GM19463 (cell line): ENCODE measurements around the gene FMOD.
"Not testable (repeated sequence)": the region's sequence is repeated elsewhere in the genome, so short reads cannot be mapped to it uniquely, and the experiment has no call there.

Experiments
- ATAC-seq: cut with Tn5 transposase; IDR thresholded peaks from one replicate; pipeline ENCODE4 v1.9.1; 2021; ENCODE audit warnings: mild to moderate bottlenecking, moderate library complexity; ENCODE audit not compliant: unreplicated experiment

The FMOD gene

DNA sequence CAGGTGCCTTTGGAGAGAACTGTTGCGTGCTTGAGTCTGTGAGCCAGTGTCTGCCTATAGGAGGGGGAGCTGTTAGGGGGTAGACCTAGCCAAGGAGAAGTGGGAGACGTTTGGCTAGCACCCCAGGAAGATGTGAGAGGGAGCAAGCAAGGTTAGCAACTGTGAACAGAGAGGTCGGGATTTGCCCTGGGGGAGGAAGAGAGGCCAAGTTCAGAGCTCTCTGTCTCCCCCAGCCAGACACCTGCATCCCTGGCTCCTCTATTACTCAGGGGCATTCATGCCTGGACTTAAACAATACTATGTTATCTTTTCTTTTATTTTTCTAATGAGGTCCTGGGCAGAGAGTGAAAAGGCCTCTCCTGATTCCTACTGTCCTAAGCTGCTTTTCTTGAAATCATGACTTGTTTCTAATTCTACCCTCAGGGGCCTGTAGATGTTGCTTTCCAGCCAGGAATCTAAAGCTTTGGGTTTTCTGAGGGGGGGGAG is 43.2 kb downstream of the FMOD start:
- no peak for ATAC-seq

DNA sequence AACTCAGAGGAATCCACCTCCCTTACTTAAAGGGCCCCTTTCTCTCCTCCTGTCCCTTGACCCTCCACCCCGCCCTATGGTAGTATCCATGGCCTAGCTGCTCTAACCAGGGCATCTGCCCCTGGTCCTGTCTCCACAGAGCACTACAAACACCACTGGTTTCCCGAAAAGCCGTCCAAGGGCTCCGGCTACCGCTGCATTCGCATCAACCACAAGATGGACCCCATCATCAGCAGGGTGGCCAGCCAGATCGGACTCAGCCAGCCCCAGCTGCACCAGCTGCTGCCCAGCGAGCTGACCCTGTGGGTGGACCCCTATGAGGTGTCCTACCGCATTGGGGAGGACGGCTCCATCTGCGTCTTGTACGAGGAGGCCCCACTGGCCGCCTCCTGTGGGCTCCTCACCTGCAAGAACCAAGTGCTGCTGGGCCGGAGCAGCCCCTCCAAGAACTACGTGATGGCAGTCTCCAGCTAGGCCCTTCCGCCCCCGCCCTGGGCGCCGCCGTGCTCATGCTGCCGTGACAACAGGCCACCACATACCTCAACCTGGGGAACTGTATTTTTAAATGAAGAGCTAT is 43.9 kb downstream of the FMOD start:
- no peak for ATAC-seq

DNA sequence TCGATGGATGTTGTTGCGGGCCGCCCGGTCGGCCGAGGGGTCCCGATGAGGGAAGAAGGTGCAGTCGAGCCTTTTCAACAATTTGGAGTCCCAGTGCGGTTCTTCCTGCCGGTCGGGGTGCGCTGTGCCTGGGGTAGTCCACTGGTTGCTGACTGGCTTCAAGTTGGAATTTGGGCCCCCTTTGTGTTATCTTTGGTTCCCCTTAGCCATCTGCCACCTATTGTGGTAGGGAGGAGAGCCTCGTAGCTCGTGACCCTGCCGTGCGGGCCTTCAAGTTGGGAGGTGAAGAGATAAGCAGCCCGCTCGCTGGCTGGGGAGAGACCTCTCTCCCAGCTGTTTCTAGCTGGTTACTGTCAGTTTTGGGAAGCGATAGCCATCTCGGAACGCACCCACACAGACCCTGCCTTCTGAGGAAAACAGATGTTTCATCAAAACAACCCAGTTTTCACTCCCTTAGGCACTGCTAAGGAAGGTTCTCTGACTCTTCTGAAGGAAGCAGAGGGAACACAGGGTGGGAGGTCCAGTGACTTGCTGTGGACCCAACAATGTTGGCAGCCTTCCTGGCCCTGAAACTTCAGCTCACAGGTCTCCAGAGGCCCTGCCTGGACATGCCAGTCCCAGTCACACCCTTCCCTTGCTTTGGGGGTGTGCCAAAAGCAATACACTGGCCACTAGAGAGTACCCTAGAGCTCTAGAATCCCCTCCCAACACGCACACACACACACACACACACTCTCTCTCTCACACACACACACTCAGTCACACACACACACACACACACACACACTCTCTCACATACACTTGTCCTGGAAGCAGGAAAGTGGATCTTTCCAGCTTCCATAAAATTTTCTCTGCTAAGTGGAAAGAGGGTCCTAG is 44.6 kb downstream of the FMOD start:
- peak; percentile 22 for ATAC-seq

DNA sequence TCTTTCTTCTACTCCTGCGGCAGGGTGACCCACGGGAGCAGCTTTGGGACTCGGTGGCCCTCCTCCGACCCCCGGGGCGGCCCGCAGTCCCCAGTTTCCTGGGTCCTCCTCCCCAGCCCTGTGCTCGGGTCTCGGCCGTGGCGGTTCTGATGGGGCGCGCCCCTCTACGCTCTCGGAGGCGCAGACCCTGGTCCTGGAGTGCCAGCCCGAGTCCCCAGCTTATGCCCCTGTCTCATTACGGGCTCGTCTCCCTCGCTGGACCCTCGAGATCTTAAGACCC is 45.2 kb downstream of the FMOD start:
- peak; percentile 5 for ATAC-seq

DNA sequence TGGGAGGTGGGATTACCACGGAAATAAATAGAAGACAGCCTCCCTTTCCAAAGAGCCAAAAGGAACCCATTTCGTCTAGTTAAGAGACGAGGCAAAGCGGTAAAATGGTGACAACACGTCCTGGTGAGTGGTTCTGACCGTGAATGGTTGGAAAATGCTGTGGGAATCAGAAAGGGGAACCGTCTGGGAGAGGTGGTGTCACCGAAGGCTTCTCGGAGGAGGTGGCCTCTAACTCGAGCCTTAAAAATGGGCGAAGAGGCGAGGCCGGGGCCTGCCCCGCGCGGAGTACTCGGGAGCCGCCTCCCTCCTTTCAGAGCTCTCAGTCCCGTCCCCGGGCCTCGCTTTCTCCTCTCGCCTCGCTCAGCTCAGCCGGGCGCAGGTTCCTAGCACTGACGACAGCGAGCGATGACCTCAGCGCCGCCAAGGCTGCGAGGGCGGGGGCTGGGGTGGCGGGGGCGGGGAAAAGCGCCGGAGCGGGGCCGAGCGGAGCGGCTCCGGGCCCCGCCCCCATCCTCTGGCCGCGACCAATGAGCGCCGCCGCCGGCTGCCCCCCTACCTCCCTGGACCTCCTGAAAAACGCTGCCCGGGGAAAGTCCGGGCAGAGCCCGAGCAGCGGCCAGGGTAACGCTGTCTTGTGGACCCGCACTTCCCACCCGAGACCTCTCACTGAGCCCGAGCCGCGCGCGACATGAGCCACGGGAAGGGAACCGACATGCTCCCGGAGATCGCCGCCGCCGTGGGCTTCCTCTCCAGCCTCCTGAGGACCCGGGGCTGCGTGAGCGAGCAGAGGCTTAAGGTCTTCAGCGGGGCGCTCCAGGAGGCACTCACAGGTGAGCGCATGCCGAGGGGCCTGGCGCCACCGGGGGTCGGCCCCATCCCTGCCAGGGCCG is 45.8 kb downstream of the FMOD start, which contains the start of gene BTG2:
Gene BTG2 (plus strand): TSS at position 601 of the 890 bp plus-strand sequence. CDS start 88 bp downstream, at position 689.
- peak; percentile 71 for ATAC-seq

DNA sequence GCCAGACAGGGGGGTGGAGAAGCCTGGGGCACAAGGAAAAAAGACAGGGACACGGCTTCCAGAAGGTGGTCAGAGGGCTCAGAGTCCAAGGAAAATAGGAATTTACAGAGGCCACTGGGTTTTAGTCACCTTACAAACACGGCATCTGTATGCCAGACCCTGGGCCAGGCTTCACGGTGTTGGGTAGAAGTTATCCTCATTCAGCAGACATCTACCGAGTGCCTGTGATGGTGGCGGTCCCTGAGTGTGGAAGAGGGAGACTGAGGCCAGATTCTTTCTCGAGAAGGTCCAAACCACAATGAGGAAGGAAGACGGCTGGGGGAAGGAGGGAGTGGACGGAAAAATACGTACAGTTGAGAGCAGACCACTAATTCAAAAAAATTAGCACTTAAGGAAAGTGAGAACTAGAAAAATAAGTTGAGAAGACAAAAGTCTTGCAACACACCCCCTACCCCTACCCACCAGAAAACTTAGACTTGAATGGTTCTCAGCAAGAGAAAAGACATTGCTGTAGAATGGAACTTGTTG is 46.5 kb downstream of the FMOD start:
- ATAC-seq, result no peak

DNA sequence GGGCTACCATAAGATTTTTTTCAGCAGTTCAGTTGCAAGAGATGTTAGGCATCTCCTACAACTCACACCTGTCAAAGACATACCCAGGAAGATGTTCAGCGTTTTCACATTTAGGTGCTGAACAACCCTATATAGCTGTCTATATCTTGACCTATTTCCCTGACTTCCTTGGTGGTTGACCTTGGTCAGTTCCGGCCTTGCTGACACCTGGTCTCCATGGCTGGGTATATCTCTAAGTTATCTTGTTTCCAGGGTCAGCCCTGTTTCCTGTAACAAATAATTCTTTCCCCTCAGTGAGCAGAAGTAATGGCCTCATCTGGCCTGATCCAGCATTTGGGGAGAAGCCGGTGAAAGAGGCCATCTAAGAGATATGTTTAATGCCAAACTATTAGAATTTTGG is 48.0 kb downstream of the FMOD start:
- no peak for ATAC-seq

DNA sequence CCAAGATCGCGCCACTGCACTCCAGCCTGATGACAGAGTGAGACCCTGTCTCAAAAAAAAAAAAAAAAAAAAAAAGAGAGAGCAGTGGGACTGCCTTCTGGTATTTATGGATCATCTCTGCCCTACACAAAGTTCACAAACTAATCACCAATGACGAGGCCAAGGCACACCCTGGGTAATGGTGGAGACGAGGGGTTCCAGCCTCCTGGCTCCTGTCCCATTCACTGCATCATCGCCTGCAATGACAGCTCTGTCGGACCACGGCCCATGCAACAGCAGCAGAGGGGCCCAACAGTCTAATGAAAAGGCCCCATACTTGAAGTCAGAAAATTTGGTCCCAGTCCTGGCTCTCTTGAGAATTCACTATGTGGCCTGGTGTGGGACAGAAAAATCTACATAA is 48.5 kb downstream of the FMOD start:
- ATAC-seq, result no peak

DNA sequence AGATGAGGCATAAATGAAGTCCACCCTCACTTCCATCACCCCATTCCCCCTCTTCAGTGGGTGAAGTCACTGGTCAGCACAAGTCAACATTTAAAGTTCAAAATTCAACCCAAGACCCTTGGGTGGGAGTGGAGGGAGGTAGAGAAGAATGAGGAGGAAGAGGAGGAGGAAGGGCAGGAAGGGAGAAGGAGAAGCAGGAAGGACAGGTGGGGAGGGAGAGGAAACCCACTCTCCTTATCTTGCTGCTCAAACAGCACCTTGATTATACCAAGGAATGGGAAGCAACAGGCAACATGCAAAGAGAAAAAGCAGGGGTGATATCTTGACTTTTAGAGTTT is 49.6 kb downstream of the FMOD start:
- no peak for ATAC-seq

DNA sequence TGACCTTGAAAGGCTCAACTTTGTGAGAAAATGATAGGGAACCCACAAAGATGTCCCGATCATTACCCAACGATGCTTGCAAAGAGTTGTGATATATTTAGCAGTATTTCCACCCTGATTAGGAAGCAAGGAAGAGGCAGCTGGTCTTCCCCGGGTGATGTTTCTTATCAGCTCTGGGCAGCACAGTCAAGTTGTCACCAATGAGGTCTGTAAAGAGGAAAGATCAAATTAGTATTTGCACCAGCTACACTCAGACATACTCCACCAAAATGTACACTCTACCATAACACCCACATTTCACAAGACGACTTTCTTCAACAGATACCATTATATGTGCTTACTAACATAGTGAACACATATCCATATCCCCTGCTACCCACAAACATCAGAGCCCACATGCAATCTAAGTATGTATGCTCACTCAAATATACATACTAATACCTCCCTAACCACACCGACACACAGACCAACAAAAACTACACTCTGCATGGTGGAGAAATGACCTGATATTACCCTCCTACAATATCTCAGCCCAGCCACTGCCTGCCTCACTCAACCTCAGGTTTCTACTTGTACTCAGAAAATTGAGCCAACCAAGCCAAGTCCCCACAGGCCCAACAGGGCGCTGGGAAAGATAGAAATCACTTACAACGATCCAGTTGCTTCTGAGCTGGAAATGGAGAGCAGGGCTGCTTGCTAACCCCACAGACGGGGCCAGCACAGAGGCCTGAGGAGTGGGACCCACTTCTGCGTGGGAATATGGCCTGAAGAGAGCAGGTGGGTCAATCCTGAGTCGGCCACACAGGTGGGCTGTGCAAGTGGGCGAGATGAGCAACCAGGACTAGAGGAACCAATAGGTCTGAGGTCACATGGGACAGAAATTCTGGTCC is 50.2 kb downstream of the FMOD start:
- no peak for ATAC-seq

DNA sequence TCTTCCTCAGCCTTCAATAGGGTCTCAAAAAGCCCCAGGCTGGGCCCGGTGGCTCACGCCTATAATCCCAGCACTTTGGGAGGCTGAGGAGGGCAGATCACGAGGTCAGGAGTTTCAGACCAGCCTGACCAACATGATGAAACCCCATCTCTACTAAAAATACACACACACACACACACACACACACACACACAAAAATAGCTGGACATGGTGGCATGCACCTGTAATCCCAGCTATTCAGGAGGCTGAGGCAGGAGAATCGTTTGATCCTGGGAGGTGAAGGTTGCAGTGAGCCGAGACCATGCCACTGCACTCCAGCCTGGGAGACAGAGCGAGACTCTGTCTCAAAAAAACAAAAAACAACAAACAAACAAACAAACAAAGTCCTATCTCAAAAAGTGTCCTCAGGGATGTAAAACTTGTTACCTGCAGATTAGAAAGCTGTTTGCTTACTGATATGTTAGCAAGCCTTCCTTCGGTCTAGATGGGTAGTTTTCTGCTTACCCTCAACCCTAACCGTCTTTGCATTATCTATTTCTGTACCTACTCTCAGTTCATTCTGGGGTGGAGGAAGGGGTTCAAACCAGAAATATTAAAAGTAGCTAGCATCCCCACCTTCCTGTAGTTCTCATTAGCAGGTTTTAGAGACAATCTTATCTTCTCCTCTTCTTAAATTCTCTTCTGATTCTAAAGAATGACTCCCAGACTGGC is 51.0 kb downstream of the FMOD start:
- not testable (repeated sequence) for ATAC-seq

DNA sequence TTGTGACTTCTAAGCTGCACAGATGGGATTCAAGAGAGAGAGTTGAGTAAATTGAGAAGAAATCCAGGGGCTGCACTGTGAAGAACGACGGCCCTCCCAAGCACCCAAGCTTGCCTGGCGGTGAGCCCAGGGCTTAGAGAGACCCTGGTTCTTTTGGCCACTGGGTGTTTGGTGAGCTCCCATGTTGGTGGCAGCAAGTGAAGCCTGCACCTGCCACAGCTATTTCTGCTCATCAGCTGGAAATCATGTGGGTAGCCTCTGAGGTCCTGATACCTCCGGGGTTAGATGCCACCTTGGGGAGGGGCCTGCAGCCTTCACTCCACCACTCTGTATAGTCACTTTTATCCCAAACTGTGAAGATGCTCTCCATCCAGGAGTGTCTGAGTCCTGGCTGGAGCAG is 51.8 kb downstream of the FMOD start:
- ATAC-seq, result peak; percentile 54

DNA sequence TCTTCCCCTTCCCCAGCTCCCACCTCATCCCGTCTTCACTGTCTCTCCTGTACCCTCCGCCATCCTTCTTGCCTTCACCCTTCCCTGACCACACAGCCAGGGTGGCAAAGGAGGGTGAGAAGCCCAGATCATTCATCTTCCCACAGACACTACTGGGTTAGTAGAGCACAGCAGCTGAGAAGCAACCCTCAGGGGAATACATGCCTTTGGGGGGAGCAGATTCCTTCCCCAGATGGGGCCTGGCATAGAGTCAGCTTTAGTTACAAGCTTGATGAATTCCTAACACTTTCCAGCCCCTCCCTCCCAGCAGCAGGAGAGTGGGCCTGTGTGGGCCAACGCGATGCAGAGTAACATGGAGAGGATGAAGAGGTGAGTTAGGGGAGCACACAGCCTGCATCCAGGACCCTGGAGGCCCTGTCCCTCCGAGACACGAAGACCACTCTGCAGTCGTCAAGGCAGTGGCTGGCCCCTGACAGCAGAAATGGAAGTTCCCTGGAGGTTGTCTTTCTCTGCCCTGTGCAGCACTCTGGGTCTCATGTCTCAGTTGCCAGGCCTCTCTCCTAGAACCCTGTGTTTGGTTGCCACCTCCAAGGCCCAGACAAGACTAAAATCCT is 54.4 kb downstream of the FMOD start:
- ATAC-seq, result no peak

DNA sequence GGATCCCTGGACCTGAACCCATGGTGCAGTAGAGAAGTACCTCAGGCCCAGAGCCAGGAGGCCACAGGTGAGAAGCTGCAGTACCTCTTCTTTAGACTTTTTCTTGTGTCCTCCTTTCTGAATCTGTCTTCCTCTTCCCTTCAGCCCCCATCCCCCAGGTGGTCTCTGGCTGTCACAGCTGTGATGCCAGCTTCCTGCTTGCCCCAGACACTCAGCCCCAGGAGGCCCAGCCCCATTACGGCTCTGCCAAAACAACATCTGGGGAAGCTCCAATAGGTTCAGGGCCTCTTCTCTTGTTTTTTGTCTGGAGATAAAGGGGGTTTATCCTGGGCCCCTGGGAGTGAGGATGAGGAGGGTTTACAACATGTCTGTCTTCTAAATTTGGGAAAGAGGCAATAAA is 55.1 kb downstream of the FMOD start:
- ATAC-seq, result no peak

DNA sequence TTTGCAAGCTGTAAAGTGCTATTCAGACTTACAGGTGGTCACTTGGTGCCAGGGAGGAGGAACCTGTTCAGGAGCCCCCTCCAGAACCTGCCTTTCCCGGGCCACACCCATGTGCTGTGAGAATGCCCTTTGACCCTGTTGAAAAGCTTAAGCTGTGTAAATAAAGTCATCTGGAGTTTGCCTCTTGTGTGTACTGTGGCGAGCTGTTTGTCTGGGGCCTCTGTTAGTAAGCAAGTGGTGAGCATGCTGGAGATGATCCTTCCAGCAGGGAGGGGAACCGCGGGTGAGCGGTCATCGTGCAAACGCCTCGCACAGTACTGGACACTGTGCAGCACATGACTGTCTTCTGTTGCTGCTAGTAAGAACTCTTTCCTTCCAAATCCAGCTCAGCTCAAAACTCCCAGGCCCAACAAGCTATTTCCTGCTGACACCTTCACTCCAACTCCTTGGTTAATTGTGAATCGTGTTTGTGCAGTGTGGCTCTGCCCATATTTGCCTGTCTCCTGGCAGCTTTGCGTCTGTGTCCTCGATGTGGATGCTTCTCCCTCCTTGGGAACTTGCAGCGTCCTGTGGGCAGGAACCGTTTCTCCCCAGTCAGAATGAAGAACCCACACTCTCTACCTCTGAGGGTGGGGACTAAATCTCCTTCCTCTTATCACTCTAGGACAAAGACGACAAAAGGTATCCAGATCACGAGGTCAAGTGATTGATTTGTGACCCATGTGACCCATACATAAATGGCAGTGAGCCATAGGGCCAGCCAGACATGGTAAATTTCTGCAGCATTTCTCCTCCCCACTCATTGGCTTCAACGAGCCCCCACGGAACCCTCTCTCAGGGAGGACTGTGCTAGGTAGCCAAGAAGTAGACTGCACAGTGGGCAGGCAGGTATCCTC is 59.5 kb downstream of the FMOD start:
- no peak for ATAC-seq
